Muscle of arm (tissue), 12 donors: ENCODE measurements around the gene CLEC4G. TPM values are rescaled to one million over a fixed set of nuclear protein-coding genes. Genes with fewer than 3 reads are reported as not detected.
"Not testable (repeated sequence)": the region's sequence is repeated elsewhere in the genome, so short reads cannot be mapped to it uniquely, and the experiment has no call there.

Experiments
- DNase-seq: peaks from one replicate; pipeline ENCODE4 v3.0.0-alpha.2; 2013
- polyA plus RNA-seq, 12 donors: library from polyadenylated mRNA; unstranded; fragments of 120-200 nt; gene quantifications; one replicate each; pipeline ENCODE4 v1.2.1, GENCODE V29; 2013; ENCODE audit not compliant: insufficient read length in 12 of 12

The CLEC4G gene
- polyA plus RNA-seq, 12 donors, result 0.19 to 0.47 (median 0.24) TPM; not detected in 7

GRCh38 chr19:7746903-7747884 is 15.3 kb upstream of the CLEC4G start, which contains the start of gene CD209:
TSS of gene CD209 (minus strand) at chr19:7747534. CDS start at chr19:7747511, 23 bp downstream.
- no peak for DNase-seq

- DNase-seq, result not testable (repeated sequence)
Measured at GRCh38 chr19:7746306-7746705, 14.4 kb upstream of the CLEC4G start.

DNA sequence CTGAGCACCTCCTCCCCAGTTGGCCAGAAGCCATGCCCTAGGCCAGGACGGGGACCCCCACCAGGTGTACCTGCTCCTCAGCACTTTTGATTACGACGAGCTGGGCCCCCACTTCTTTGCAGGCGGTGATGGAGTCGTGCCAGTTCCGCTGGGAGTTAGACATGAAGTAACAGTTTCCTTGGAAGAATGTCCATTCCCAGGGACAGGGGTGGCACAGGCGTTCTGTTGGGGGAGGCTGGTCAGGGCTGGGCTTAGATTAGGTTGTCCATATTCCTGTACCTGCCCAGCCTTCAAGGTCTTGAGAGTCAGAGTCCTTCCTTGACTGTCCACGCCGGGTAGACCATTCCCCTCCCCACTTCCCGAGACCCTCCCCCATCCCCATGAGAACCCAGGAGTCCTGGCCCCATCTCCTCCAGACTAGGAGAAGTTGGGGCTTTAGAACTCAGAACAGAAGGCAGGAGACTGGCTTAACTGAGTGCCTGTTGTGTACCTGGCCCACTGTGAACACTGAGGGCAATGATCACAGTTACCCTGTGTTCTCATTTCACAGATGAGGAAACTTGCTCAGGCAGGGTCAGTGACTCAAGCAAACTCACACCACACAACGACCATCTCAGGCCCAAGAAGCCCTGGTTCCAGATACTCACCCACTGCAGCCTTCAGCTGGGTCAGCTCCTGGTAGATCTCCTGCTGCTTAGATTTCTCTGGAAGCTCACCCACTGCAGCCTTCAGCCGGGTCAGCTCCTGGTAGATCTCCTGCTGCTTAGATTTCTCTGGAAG is 13.2 kb upstream of the CLEC4G start:
- DNase-seq, result no peak

DNA sequence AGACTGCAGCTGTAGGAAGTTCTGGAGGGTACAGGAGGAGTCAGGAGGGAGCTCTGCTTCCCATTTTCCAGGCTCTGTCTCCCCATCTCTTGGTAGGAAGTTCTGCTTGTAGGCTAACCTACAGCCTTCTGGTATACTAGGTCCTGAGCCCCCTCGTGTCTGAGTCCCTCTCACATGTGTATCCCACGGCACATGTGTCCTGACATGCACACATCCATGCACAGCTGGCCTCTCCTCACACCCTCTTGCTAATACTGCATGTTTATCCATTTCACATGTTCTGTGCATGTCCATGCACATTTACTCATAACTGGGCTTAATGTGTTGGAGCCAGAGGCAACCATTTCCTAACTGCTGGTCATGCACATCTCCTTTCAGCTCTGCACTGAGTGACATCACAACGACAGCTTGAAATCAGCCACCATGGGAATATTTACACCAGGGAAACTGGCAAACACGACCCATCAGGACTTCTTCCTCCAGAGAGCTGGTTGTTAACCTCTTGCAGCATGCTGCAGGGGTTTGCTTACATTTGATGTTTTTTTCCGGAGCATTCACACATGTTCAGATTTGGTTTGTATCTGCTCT is 12.4 kb upstream of the CLEC4G start:
- DNase-seq, result no peak

GRCh38 chr19:7743425-7743841 is 11.5 kb upstream of the CLEC4G start:
- no peak for DNase-seq

- DNase-seq, result no peak
Measured at GRCh38 chr19:7742991-7743390, 11.1 kb upstream of the CLEC4G start.

DNA sequence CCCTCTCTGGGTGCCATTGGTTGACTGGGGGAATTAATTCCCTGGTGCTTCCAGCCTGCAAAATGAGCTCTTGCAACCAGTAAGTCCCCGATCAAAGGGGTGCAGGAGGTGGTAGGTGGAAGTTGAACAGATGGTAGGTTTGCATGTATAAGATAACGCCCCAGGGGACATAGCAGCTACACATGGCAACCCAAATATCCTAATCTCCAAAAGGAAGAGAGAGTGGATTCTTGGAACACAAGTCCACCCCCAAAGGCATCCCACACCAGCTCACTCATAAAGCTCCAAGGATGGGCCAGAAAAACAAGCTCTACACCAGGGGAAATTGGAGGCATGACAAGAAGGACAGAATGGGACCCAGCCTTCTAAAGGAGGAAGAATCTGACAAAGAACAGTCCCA is 10.7 kb upstream of the CLEC4G start:
- DNase-seq, result no peak

GRCh38 chr19:7740682-7741054 is 8.8 kb upstream of the CLEC4G start:
- no peak for DNase-seq

DNA sequence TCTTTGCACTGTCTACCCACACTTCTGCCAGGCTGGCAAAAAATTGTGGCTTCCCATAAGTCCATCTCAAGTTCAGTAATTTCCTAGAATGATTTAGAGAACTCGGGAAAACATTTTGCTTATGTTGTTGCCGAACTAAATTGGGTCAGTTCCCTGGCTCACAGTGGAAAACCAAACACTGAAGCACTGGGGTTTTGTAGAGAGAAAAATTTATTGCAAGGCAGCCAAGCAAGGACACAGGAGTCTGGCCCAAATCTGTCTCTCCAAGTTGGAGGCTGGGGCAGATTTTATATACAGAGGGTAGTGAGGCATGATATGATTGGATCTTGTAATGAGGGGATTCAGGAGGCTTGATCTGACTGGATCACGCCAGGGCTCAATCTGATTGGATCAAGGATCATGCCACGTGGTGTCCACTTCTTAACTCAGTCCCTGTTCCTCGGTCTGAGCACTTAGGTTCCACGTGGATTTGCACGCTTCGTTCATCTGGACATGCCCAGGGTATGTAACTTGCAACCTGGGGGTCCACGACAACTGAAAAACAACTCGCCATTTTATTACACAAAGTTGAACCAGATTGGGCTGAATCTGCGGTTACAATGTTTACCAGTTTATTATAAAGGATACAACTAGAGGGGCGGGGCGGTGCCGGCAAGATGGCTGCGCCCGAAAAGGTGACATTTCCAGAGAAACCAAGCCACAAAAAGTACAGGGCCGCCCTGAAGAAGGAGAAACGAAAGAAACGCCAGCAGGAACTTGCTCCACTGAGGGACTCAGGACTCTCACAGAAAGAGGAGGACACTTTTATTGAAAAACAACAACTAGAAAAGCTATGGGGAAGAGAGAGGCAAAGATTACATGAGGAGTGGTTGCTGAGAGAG is 8.1 kb upstream of the CLEC4G start:
- no peak for DNase-seq

GRCh38 chr19:7739211-7739755 is 7.4 kb upstream of the CLEC4G start:
- no peak for DNase-seq

GRCh38 chr19:7738023-7738422 is 6.1 kb upstream of the CLEC4G start:
- DNase-seq, result no peak

- DNase-seq, result no peak
Measured at GRCh38 chr19:7737215-7737614, 5.3 kb upstream of the CLEC4G start.

GRCh38 chr19:7736148-7736547 is 4.2 kb upstream of the CLEC4G start:
- no peak for DNase-seq

DNA sequence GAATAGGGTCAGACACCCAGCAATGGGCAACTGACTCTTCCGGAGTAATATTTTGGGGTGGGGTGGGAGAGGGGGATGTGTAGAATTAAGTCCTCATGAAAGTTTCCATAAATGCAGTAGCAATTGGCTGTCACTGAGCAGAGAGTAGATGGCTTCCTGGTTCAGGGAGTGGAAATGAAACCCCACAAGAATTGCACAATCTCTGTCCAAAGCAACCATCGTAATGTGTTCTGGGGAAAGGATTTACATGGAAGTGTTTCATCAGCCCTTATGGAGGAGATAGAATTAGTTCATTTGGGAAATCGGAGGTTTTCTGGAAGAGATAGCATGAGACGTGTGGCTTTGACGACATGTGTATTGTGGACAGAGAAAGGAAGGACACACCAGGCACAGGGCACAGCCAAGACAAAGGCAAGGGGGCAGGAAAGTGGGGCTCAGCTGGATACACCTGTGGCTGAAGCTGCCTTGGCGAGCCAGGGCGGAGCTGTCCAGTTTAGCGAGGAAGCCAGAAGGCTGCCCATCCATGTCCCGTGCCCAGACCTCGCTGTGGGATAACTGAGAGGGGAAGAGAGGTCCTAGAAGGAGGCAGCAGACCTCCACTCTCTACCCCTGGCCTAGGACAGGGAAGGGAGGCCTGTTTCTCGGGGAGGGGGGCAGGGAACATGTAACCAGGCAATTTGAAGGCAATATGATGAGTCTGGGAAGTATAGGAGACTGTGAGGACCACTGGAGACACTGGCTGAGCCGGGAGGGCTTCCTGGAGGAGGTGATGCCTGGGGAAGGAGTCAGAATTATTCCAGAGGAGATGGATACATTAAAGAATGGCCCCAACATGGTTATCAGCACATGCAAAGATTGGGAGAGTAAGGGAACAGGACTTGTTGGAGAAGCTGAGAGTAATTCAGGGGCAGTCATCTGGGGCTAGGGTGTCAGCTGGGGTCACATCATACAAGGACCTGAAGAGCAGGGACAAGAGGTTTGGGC is 2.6 kb upstream of the CLEC4G start:
- peak; percentile 12 for DNase-seq

DNA sequence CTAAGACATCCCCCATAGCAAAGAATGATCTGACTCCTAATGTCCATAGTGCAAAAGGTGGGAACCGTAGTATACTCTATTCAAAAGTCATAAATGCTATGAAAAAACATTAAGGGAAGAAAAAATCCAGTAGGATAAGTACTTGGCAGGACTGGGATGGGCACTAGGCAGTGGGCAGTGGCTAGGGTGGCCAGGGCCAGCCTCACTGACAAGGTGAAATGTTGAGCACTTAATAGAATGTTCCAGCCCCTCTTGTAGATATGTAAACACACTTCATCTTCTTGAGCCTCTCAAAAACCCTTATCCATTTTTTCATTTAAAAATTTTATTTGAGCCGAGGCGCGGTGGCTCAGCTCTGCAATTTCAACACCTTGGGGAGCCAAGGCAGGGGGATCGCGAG is 1.5 kb upstream of the CLEC4G start:
- DNase-seq, result no peak

- DNase-seq, result no peak
Measured at GRCh38 chr19:7731615-7732014, 295 bp downstream of the CLEC4G start.

DNA sequence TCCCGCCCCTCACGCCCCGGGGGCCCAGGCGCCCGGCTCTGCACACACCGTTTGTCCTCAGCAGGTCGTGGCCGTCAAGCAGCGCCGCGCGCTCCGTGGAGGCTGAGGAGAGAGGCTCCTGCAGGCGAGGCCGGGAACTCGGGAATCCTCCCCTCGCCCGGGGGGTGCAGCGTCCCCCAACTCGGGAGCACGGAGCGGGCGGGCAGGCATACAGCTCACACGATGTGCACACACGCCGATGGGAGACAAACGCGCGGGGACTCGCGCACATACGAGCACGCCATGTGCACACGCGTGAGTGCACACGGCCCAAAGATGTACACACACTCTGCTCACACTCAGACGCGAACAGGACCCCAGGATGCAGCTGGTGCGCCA is 703 bp downstream of the CLEC4G start:
- no peak for DNase-seq

DNA sequence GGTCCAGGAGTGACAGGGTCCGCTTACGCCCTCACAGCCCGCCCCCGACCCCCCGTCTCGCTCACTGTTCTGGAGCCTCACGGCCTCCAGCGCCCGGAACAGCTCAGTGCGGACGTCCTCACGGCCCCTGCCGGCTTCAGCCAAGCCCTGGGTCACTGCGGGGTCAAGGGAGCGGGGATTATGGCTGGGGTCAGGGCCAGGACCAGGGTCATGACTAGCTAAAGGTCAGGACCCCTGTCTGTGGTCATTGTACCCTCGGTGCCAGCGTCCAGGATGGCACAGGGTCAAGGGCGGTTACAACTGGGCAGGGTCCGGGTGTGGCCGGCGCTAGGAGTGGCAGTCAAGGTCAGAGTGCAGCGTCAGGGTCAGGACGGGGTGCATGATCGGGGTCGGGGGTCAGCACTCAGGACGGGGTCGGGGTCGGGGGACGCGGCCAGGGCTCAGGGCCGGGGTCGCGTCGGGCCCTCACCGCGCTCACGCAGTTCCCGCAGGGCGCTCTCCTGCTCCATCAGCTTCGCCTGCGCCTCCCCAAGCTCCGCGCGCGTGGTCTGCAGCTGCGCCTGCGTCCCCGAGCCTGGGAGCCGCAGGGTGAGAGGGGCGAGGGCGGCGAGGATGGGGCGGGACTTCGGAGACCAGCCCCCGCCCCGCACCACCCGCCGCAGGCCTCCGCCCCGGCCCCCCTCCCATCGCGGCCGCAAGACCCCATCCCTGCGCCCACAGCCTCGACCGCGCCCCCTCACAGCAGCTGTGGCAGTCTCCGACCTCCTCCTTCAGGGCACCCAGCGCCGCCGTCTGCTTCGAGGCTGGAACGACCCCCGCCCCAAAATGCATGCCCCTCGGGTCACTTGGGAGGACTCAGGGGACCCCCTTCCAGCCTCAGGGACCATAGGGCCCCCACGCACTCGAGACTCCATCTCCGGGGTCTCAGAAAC is 1.4 kb downstream of the CLEC4G start:
- no peak for DNase-seq

GRCh38 chr19:7729831-7730285 is 2.1 kb downstream of the CLEC4G start:
- no peak for DNase-seq
